Nephron (organoid): ENCODE data around the gene DENND2A.

Experiments used
- H3K27ac Mint-ChIP-seq, 3 experiments: 2 replicates each; pipeline ENCODE4 v1.8.0; 2020; ENCODE audit warnings: mixed read lengths in 3 of 3, mild to moderate bottlenecking in 2 of 3, moderate library complexity in 1 of 3
- H3K27me3 Mint-ChIP-seq: 2 replicates; pipeline ENCODE4 v1.8.0; 2021; ENCODE audit warnings: low read depth, mild to moderate bottlenecking, moderate library complexity, mixed read lengths
- H3K36me3 Mint-ChIP-seq: 2 replicates; pipeline ENCODE4 v1.8.0; 2020; ENCODE audit warnings: low read depth, mixed read lengths
- H3K4me1 Mint-ChIP-seq: 2 replicates; pipeline ENCODE4 v1.8.0; 2020; ENCODE audit warnings: mixed read lengths
- H3K4me3 Mint-ChIP-seq, 3 experiments: 2 replicates each; pipeline ENCODE4 v1.8.0; 2020; ENCODE audit warnings: mild to moderate bottlenecking in 3 of 3, mixed read lengths in 3 of 3, moderate library complexity in 2 of 3
- H3K9me3 Mint-ChIP-seq: 2 replicates; pipeline ENCODE4 v1.8.0; 2020; ENCODE audit warnings: mixed read lengths
- TF ChIP-seq, protein P1 (sequence below), 3 experiments: fragments of 200-600 bp; sonication (generic); IDR thresholded peaks; one replicate each; pipeline ENCODE4 v1.5.0; 2021; ENCODE audit warnings: antibody characterized with exemption in 3 of 3; ENCODE audit not compliant: unreplicated experiment in 3 of 3

The DENND2A gene

DNA sequence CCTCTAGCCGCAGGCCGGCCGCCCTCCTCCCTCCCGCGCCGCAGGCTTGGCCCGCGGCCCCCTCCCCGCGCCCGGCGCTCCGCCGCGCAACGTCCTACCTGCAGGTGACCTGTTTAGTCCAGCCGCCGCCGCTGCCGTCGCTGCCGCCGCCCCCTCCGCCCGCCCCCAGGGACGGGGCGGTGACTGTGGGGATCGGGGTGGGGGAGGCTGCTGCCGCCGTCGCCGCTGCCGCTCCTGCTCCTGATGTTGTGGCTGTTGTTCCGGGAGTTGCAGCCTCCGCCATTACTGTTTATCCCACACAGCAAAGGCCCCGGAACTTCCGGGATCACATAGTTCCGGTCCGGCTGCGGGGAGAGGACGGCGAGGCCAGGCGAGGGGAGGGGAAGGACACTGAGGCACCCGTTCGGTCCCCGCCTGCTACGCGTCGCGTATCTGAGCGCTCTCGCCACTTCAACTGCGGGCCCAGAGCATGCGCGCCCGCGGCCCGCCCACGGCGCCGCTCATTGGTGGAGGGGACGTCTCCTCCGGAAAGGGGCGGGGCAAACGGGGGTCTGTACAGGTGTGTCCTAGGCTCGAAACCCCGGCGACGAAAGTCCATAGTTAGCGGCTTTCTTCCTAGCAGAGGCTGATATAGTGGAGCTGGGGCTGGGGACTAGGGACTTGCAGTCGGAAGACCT, 161.4 kb downstream of the DENND2A start, which contains the start of gene MKRN1:
MKRN1 (minus strand) TSS at position 444 of the 677 bp plus-strand sequence; CDS start at position 283, 161 bp downstream.
- TF ChIP-seq, protein P1, sequence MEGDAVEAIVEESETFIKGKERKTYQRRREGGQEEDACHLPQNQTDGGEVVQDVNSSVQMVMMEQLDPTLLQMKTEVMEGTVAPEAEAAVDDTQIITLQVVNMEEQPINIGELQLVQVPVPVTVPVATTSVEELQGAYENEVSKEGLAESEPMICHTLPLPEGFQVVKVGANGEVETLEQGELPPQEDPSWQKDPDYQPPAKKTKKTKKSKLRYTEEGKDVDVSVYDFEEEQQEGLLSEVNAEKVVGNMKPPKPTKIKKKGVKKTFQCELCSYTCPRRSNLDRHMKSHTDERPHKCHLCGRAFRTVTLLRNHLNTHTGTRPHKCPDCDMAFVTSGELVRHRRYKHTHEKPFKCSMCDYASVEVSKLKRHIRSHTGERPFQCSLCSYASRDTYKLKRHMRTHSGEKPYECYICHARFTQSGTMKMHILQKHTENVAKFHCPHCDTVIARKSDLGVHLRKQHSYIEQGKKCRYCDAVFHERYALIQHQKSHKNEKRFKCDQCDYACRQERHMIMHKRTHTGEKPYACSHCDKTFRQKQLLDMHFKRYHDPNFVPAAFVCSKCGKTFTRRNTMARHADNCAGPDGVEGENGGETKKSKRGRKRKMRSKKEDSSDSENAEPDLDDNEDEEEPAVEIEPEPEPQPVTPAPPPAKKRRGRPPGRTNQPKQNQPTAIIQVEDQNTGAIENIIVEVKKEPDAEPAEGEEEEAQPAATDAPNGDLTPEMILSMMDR (IDR thresholded peaks at IDR 0.05; ENCODE audit: unreplicated experiment in 3 of 3): no peak
- Mint-ChIP-seq H3K9me3 (no peaks in the 10 kb centered on the region), H3K4me3 (peak within 1 kb of the TSS; percentile 96 to 99 (median 99)), H3K4me1 (peaks cover 21% of the 10 kb centered on the region), H3K36me3 (no peaks in the 10 kb centered on the region), H3K27me3 (no peaks in the 10 kb centered on the region), H3K27ac (peak within 1 kb of the TSS; percentile 94 to 99 (median 97))

DNA sequence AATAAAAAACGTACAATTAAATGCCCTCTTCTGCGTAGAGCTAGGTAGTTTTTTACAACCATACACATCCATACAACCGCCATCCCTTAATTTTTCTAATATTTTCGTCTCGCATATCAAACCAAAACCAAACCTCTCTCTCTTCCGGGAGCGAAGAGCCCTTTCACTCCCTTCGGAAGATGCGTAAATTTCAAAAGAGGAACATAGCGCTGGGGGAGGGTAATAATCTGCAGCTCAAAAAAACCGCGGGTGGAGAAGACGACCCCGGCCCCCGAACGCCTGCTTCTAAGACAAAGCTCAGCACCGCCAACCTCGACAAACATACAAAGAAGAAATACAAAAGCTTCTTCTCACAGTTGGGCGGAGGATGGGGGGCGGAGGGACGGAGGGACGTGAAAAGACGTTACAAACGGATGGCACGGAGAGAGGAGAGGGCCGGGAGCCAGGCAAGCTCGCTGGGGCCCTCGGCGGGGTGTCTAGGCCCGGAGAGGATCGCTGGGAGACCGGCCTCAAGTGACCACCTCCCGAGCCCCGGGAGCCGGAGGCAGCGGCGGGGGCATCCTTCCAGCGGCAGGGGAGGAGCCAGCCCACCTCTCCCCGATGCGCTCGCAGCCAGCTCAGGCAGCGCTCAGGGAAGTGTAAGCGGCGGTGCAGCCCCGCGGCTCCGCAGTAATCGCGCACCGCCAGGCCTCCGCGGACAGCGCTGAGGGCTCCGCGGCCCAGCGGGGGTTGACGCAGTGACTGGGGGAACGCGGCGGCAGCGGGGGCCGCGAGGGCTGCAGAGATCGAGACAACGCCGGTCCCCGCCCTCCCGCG, 162.2 kb downstream of the DENND2A start:
- Mint-ChIP-seq H3K4me1 (peaks cover 21% of the 10 kb centered on the region), H3K9me3 (no peaks in the 10 kb centered on the region), H3K4me3 (peak overlapping the region; percentile 96 to 98 (median 98)), H3K27ac (peak overlapping the region; percentile 94 to 98 (median 96)), H3K36me3 (no peaks in the 10 kb centered on the region), H3K27me3 (no peaks in the 10 kb centered on the region)
- TF ChIP-seq, protein P1 (IDR thresholded peaks at IDR 0.05; ENCODE audit: unreplicated experiment in 3 of 3): no peak

DNA sequence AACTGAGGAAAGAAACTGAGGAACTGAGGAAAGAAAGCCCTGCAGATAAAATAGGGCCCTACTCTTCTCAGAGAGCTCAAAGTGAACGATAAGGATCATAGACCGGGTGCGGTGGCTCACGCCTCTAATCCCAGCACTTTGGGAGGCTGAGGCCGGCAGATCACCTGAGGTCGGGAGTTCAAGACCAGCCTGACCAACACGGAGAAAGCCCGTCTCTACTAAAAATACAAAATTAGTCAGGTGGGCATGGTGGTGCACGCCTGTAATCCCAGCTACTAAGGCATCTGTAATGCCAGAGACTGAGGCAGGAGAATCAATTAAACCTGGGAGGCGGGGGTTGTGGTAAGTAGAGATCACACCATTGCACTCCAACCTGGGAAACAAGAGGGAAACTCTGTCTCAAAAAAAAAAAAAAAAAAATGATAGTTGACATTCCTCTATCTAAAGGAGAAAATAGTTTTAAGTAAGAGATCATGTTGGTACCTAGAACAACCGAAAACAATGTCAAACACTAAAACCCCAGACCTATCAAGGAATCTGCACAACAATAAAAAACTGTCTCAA, 163.8 kb downstream of the DENND2A start:
- Mint-ChIP-seq H3K4me3 (peak overlapping the region; percentile 96 to 98 (median 98)), H3K36me3 (peaks cover 2% of the 10 kb centered on the region), H3K4me1 (peaks cover 21% of the 10 kb centered on the region), H3K27ac (peak overlapping the region in 1 of 3 experiments; percentile 98), H3K9me3 (no peaks in the 10 kb centered on the region), H3K27me3 (no peaks in the 10 kb centered on the region)
- TF ChIP-seq, protein P1 (IDR thresholded peaks at IDR 0.05; ENCODE audit: unreplicated experiment in 3 of 3): no peak

DNA sequence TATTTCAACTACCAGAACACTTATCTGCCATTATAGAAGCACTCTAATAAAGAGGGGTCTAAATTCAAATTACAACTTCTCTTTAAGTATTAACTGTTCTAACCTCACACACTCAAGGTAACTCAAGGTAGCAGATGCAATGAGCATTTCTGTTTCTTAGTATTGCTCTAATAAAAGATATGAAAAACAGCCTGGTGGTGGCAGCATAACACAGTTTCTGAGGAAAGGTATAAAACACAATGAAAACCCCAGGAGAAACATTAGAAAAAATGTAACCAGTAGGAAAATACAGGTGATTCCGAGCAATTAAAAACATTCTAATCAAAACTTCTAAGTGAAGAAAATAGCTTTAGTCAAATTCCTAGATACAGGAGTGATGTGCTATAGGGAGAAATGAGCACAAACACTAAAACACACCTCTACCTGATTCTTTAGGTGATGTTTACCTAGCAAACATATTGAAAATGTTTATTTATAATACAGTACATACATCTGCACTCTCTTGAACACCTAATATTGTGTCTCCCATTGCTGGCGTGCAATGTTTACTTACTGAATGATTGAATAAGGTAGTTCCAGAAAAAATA, 164.8 kb downstream of the DENND2A start:
- Mint-ChIP-seq H3K27ac (peak overlapping the region; percentile 10 to 64 (median 61)), H3K36me3 (peaks cover 7% of the 10 kb centered on the region), H3K27me3 (no peaks in the 10 kb centered on the region), H3K9me3 (no peaks in the 10 kb centered on the region), H3K4me1 (peaks cover 21% of the 10 kb centered on the region), H3K4me3 (peak overlapping the region; percentile 84 to 98 (median 98))
- TF ChIP-seq, protein P1 (IDR thresholded peaks at IDR 0.05; ENCODE audit: unreplicated experiment in 3 of 3): peak; percentile 53 to 63 (median 58)
